Skeletal muscle satellite cell (primary cell): ENCODE results near the gene FXYD2.

ENCODE experiments used
- H3K27me3 ChIP-seq: 2 replicates; pipeline ENCODE4 v1.7.0; 2013; ENCODE audit warnings: low read length; ENCODE audit not compliant: control insufficient read depth, insufficient read depth
- H3K36me3 ChIP-seq: 2 replicates; pipeline ENCODE4 v1.7.0; 2013; ENCODE audit warnings: mild to moderate bottlenecking, control low read depth, low read length; ENCODE audit not compliant: insufficient read depth
- H3K4me1 ChIP-seq: 2 replicates; pipeline ENCODE4 v1.7.0; 2013; ENCODE audit warnings: low read length; ENCODE audit not compliant: control insufficient read depth, insufficient read depth
- H3K4me2 ChIP-seq: 2 replicates; pipeline ENCODE4 v1.7.0; 2013; ENCODE audit warnings: mild to moderate bottlenecking, low read length
- H3K4me3 ChIP-seq: 2 replicates; pipeline ENCODE4 v1.7.0; 2013; ENCODE audit warnings: low read length
- H3K9ac ChIP-seq: 2 replicates; pipeline ENCODE4 v1.7.0; 2013; ENCODE audit warnings: mild to moderate bottlenecking, low read depth, low read length, moderate library complexity
- H3K9me3 ChIP-seq: replicated peaks from 2 replicates; pipeline ENCODE4 v1.7.0; 2013; ENCODE audit warnings: mild to moderate bottlenecking, control low read depth, low read length

FXYD2 gene

GRCh38 chr11:117823294-117823945 is 1.1 kb downstream of the FXYD2 start:
- H3K4me1 ChIP-seq, result peaks cover 1% of the 10 kb centered on the region
- no peak overlapping the region for H3K4me3 ChIP-seq
- no peaks in the 10 kb centered on the region for H3K9me3 ChIP-seq
- no peak overlapping the region for H3K4me2 ChIP-seq
- H3K36me3 ChIP-seq, result no peaks in the 10 kb centered on the region
- no peak overlapping the region for H3K9ac ChIP-seq
- H3K27me3 ChIP-seq, result peaks cover 17% of the 10 kb centered on the region

GRCh38 chr11:117822074-117823033 is 2.2 kb downstream of the FXYD2 start:
- no peaks in the 10 kb centered on the region for H3K36me3 ChIP-seq
- H3K9me3 ChIP-seq, result no peaks in the 10 kb centered on the region
- no peak overlapping the region for H3K9ac ChIP-seq
- H3K4me2 ChIP-seq, result no peak overlapping the region
- H3K4me1 ChIP-seq, result no peaks in the 10 kb centered on the region
- peaks cover 17% of the 10 kb centered on the region for H3K27me3 ChIP-seq
- H3K4me3 ChIP-seq, result no peak overlapping the region

GRCh38 chr11:117821431-117821830 is 3.1 kb downstream of the FXYD2 start:
- Histone ChIP-seq H3K9me3 (no peaks in the 10 kb centered on the region), H3K4me1 (no peaks in the 10 kb centered on the region), H3K4me3 (no peak overlapping the region), H3K9ac (no peak overlapping the region), H3K4me2 (no peak overlapping the region), H3K36me3 (no peaks in the 10 kb centered on the region), H3K27me3 (peaks cover 17% of the 10 kb centered on the region)

- Histone ChIP-seq H3K36me3 (no peaks in the 10 kb centered on the region), H3K4me2 (no peak overlapping the region), H3K9ac (no peak overlapping the region), H3K4me3 (no peak overlapping the region), H3K9me3 (no peaks in the 10 kb centered on the region), H3K27me3 (peaks cover 15% of the 10 kb centered on the region), H3K4me1 (no peaks in the 10 kb centered on the region)
Measured at GRCh38 chr11:117820516-117820915, 4.0 kb downstream of the FXYD2 start.

- Histone ChIP-seq H3K9me3 (no peaks in the 10 kb centered on the region), H3K4me1 (no peaks in the 10 kb centered on the region), H3K4me2 (no peak overlapping the region), H3K9ac (no peak overlapping the region), H3K36me3 (no peaks in the 10 kb centered on the region), H3K27me3 (peaks cover 11% of the 10 kb centered on the region), H3K4me3 (no peak overlapping the region)
Measured at GRCh38 chr11:117820071-117820470, 4.5 kb downstream of the FXYD2 start.

GRCh38 chr11:117819096-117820040 is 5.2 kb downstream of the FXYD2 start:
- Histone ChIP-seq H3K4me1 (no peaks in the 10 kb centered on the region), H3K4me3 (no peak overlapping the region), H3K4me2 (no peak overlapping the region), H3K36me3 (no peaks in the 10 kb centered on the region), H3K9ac (no peak overlapping the region), H3K9me3 (no peaks in the 10 kb centered on the region), H3K27me3 (peaks cover 4% of the 10 kb centered on the region)

GRCh38 chr11:117818041-117818873 is 6.3 kb downstream of the FXYD2 start:
- Histone ChIP-seq H3K4me1 (no peaks in the 10 kb centered on the region), H3K4me2 (no peak overlapping the region), H3K4me3 (no peak overlapping the region), H3K36me3 (no peaks in the 10 kb centered on the region), H3K27me3 (no peaks in the 10 kb centered on the region), H3K9ac (no peak overlapping the region), H3K9me3 (no peaks in the 10 kb centered on the region)

- Histone ChIP-seq H3K9ac (no peak overlapping the region), H3K4me1 (no peaks in the 10 kb centered on the region), H3K9me3 (no peaks in the 10 kb centered on the region), H3K4me3 (no peak overlapping the region), H3K27me3 (no peaks in the 10 kb centered on the region), H3K4me2 (no peak overlapping the region), H3K36me3 (no peaks in the 10 kb centered on the region)
Measured at GRCh38 chr11:117817368-117818040, 7.0 kb downstream of the FXYD2 start.

- Histone ChIP-seq H3K27me3 (no peaks in the 10 kb centered on the region), H3K36me3 (no peaks in the 10 kb centered on the region), H3K4me1 (no peaks in the 10 kb centered on the region), H3K4me3 (no peak overlapping the region), H3K4me2 (no peak overlapping the region), H3K9ac (no peak overlapping the region), H3K9me3 (no peaks in the 10 kb centered on the region)
Measured at GRCh38 chr11:117816846-117817367, 7.6 kb downstream of the FXYD2 start.

- Histone ChIP-seq H3K27me3 (no peaks in the 10 kb centered on the region), H3K4me3 (no peak overlapping the region), H3K4me2 (no peak overlapping the region), H3K4me1 (no peaks in the 10 kb centered on the region), H3K9ac (no peak overlapping the region), H3K36me3 (no peaks in the 10 kb centered on the region), H3K9me3 (no peaks in the 10 kb centered on the region)
Measured at GRCh38 chr11:117816151-117816741, 8.3 kb downstream of the FXYD2 start.
